KMS-11 (cell line): ENCODE data around the gene GEN1.

Experiments
- H2AFZ ChIP-seq: fragments of 200-600 bp; sonication (generic); 2 replicates; pipeline ENCODE4 v1.6.1; 2016; ENCODE audit warnings: antibody characterized with exemption, mixed run types, low read depth
- H3K27ac ChIP-seq: fragments of 200-600 bp; sonication (generic); 2 replicates; pipeline ENCODE4 v1.6.1; 2016; ENCODE audit warnings: mild to moderate bottlenecking, mixed run types
- H3K27me3 ChIP-seq: fragments of 200-600 bp; sonication (generic); 2 replicates; pipeline ENCODE4 v1.6.1; 2017; ENCODE audit warnings: mild to moderate bottlenecking, low read depth, mixed run types, moderate library complexity; ENCODE audit not compliant: insufficient read depth
- H3K36me3 ChIP-seq: fragments of 200-600 bp; sonication (generic); 2 replicates; pipeline ENCODE4 v1.6.1; 2017; ENCODE audit warnings: mild to moderate bottlenecking, mixed run types; ENCODE audit not compliant: insufficient read depth
- H3K4me1 ChIP-seq: fragments of 200-600 bp; sonication (generic); 2 replicates; pipeline ENCODE4 v1.6.1; 2016; ENCODE audit warnings: mild to moderate bottlenecking, low read depth, mixed run types; ENCODE audit not compliant: poor library complexity, severe bottlenecking
- H3K4me2 ChIP-seq: fragments of 200-600 bp; sonication (generic); 2 replicates; pipeline ENCODE4 v1.7.0; 2016; ENCODE audit warnings: mild to moderate bottlenecking, mixed run types
- H3K4me3 ChIP-seq: fragments of 200-600 bp; sonication (generic); IDR thresholded peaks from 2 replicates; pipeline ENCODE4 v1.6.1; 2017; ENCODE audit warnings: low read depth, low read length, mixed read lengths; ENCODE audit not compliant: insufficient read depth
- H3K79me2 ChIP-seq: fragments of 200-600 bp; sonication (generic); 2 replicates; pipeline ENCODE4 v1.6.1; 2016; ENCODE audit warnings: low read depth, mixed run types; ENCODE audit not compliant: insufficient read depth
- H3K9ac ChIP-seq: fragments of 200-600 bp; sonication (generic); 2 replicates; pipeline ENCODE4 v1.6.1; 2016; ENCODE audit warnings: mild to moderate bottlenecking, mixed run types
- H4K20me1 ChIP-seq: fragments of 200-600 bp; sonication (generic); 2 replicates; pipeline ENCODE4 v1.6.1; 2016; ENCODE audit warnings: mild to moderate bottlenecking, mixed run types; ENCODE audit not compliant: insufficient read depth
- CTCF ChIP-seq: fragments of 200-600 bp; sonication (generic); conservative IDR thresholded peaks from 2 replicates; pipeline ENCODE4 v1.6.1; 2017; ENCODE audit warnings: low read depth, mild to moderate bottlenecking, antibody characterized with exemption, low read length, moderate library complexity, mixed read lengths

Gene GEN1

GRCh38 chr2:17786727-17787126 is 32.8 kb downstream of the GEN1 start:
- Histone ChIP-seq H3K27me3 (no peaks in the 10 kb centered on the region), H3K9ac (no peak overlapping the region), H2AFZ (no peak overlapping the region), H3K36me3 (no peaks in the 10 kb centered on the region), H3K79me2 (no peaks in the 10 kb centered on the region), H4K20me1 (no peaks in the 10 kb centered on the region), H3K27ac (no peak overlapping the region), H3K4me1 (peaks cover 23% of the 10 kb centered on the region), H3K4me3 (no peak overlapping the region), H3K4me2 (no peak overlapping the region)
- no peak for TF ChIP-seq CTCF

GRCh38 chr2:17788773-17789172 is 34.8 kb downstream of the GEN1 start:
- no peaks in the 10 kb centered on the region for H3K27me3 ChIP-seq
- H3K4me1 ChIP-seq = peaks cover 42% of the 10 kb centered on the region
- H2AFZ ChIP-seq = no peak overlapping the region
- no peak for TF ChIP-seq CTCF
- H3K4me2 ChIP-seq = no peak overlapping the region; the same call in 1 of the 2 replicates
- no peak overlapping the region for H3K4me3 ChIP-seq
- no peak overlapping the region for H3K9ac ChIP-seq
- H3K27ac ChIP-seq = no peak overlapping the region
- H4K20me1 ChIP-seq = no peaks in the 10 kb centered on the region
- H3K79me2 ChIP-seq = no peaks in the 10 kb centered on the region
- no peaks in the 10 kb centered on the region for H3K36me3 ChIP-seq

GRCh38 chr2:17790536-17790935 is 36.6 kb downstream of the GEN1 start:
- Histone ChIP-seq H2AFZ (no peak overlapping the region), H3K4me3 (no peak overlapping the region), H4K20me1 (no peaks in the 10 kb centered on the region), H3K27me3 (no peaks in the 10 kb centered on the region), H3K9ac (no peak overlapping the region), H3K4me1 (peaks cover 44% of the 10 kb centered on the region), H3K36me3 (no peaks in the 10 kb centered on the region), H3K79me2 (no peaks in the 10 kb centered on the region), H3K4me2 (no peak overlapping the region), H3K27ac (no peak overlapping the region)
- TF ChIP-seq CTCF = no peak

GRCh38 chr2:17791121-17791816 is 37.3 kb downstream of the GEN1 start:
- Histone ChIP-seq H3K36me3 (no peaks in the 10 kb centered on the region), H3K27me3 (no peaks in the 10 kb centered on the region), H3K27ac (no peak overlapping the region), H3K4me3 (no peak overlapping the region), H3K4me2 (peak overlapping the region; percentile 21; the same call in 1 of the 2 replicates), H3K9ac (no peak overlapping the region), H4K20me1 (no peaks in the 10 kb centered on the region), H2AFZ (no peak overlapping the region), H3K79me2 (no peaks in the 10 kb centered on the region), H3K4me1 (peaks cover 44% of the 10 kb centered on the region)
- no peak for TF ChIP-seq CTCF
